A549 treated with RU486 at 1 μM for 4 hours (cell line): ENCODE data around the gene SYAP1. TPM values are rescaled to one million over a fixed set of nuclear protein-coding genes. Genes with fewer than 3 reads are reported as not detected.

Source experiments
- total RNA-seq: library from RNA; stranded (reverse); fragments of 200-300 nt; extraction: Qiagen RNA extraction; gene quantifications from 5 replicates; pipeline ENCODE4 v1.2.3, GENCODE V29; 2022; ENCODE audit warnings: low read depth

Gene SYAP1, protein sequence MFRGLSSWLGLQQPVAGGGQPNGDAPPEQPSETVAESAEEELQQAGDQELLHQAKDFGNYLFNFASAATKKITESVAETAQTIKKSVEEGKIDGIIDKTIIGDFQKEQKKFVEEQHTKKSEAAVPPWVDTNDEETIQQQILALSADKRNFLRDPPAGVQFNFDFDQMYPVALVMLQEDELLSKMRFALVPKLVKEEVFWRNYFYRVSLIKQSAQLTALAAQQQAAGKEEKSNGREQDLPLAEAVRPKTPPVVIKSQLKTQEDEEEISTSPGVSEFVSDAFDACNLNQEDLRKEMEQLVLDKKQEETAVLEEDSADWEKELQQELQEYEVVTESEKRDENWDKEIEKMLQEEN
- total RNA-seq: 18.3 to 24.0 TPM (median 23.2 TPM) in 5 replicates

DNA sequence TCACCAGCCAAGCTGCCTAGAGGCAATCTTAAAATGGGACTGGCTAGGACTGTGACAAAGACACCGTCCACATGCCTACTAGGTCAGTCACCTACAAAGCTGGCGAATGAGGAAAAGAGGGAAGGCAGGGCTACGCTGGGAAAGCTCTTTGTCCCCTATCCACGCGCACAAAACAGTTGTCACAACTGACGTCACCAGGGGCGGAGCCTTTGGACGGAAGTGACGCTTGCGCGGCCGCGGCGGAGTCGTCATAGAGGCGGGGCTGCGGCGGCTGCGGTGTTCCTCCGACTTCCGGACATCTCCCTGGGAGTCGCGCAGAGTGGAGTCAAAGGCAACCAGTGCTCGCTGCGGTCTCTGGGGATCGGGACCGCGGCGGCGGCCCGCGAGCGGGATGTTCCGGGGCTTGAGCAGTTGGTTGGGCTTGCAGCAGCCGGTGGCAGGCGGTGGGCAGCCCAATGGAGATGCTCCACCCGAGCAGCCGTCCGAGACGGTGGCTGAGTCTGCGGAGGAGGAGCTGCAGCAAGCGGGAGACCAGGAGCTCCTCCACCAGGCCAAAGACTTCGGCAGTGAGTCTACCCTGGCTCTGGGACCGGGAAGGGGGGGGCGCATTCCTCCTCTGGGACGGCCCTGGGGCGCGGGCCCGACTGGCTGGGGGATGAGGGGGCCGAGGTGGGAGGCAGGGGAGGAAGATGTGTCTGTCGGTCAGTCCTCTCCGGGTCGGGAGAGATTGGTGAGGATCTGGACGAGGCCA, at the start of gene SYAP1:
TSS of gene SYAP1 (plus strand) at position 279 of the 751 bp plus-strand sequence. CDS start at position 392, 113 bp downstream.

GRCh38 chrX:16712548-16713155, 6.8 kb upstream of the SYAP1 start, which contains the start of gene CTPS2:
Gene CTPS2, minus strand, starts transcription at chrX:16712669. Its CDS starts 9,767 bp downstream, at chrX:16702902.

GRCh38 chrX:16786139-16786790, 66.9 kb downstream of the SYAP1 start, which contains the start of gene TXLNG:
Gene TXLNG, plus strand, starts transcription at chrX:16786466. Its CDS starts 22 bp downstream, at chrX:16786488.

Other genes starting within 250 kb of the SYAP1 start
- not detected in 5 replicates for gene S100G, start 69.5 kb upstream of the SYAP1 start, total RNA-seq
- gene CTPS2, start 6.9 kb upstream of the SYAP1 start, total RNA-seq: 7.8 to 10.7 TPM (median 10.5 TPM) in 5 replicates
- gene TXLNG, start 66.9 kb downstream of the SYAP1 start, total RNA-seq: 9.8 to 18.1 TPM (median 15.6 TPM) in 5 replicates
- 156 to 183 TPM (median 165 TPM) in 5 replicates for gene RBBP7, start 150.8 kb downstream of the SYAP1 start, total RNA-seq
- gene REPS2, start 227.0 kb downstream of the SYAP1 start, total RNA-seq: 0.32 to 0.80 TPM (median 0.56 TPM) in 5 replicates